Parathyroid adenoma (tissue), 2 donors: ENCODE results near the gene MARCHF9.

ENCODE experiments used
- H2AFZ ChIP-seq: fragments of 300-600 bp; sonication (generic); one replicate; pipeline ENCODE4 v1.7.0; 2017; ENCODE audit warnings: antibody characterized with exemption, mild to moderate bottlenecking
- H3K27ac ChIP-seq: fragments of 300-600 bp; sonication (generic); one replicate; pipeline ENCODE4 v1.7.0; 2017
- H3K27me3 ChIP-seq: fragments of 300-600 bp; sonication (generic); one replicate; pipeline ENCODE4 v1.7.0; 2017; ENCODE audit warnings: low read length; ENCODE audit not compliant: control insufficient read depth, insufficient read depth
- H3K36me3 ChIP-seq: fragments of 300-600 bp; sonication (generic); one replicate; pipeline ENCODE4 v1.7.0; 2017; ENCODE audit warnings: low read length; ENCODE audit not compliant: control insufficient read depth, insufficient read depth
- H3K4me1 ChIP-seq: fragments of 300-600 bp; sonication (generic); one replicate; pipeline ENCODE4 v1.7.0; 2017; ENCODE audit warnings: control low read depth
- H3K4me2 ChIP-seq: fragments of 300-600 bp; sonication (generic); one replicate; pipeline ENCODE4 v1.7.0; 2017; ENCODE audit warnings: low read length
- H3K4me3 ChIP-seq: fragments of 300-600 bp; sonication (generic); one replicate; pipeline ENCODE4 v1.7.0; 2017; ENCODE audit warnings: low read depth, low read length
- H3K79me2 ChIP-seq: fragments of 300-600 bp; sonication (generic); one replicate; pipeline ENCODE4 v1.7.0; 2017; ENCODE audit warnings: control low read depth
- H3K9ac ChIP-seq: fragments of 300-600 bp; sonication (generic); one replicate; pipeline ENCODE4 v1.7.0; 2017; ENCODE audit warnings: mild to moderate bottlenecking
- H3K9me3 ChIP-seq: fragments of 300-600 bp; sonication (generic); one replicate; pipeline ENCODE4 v1.7.0; 2017; ENCODE audit warnings: low read length; ENCODE audit not compliant: control insufficient read depth
- CTCF ChIP-seq: fragments of 300-600 bp; sonication (generic); IDR thresholded peaks from one replicate; pipeline ENCODE4 v1.7.0; 2017; ENCODE audit warnings: antibody characterized with exemption, mild to moderate bottlenecking
- donor health status: primary hyperparathyroidism.

Gene MARCHF9

GRCh38 chr12:57782608-57783465 is 27.9 kb downstream of the MARCHF9 start, which contains the start of gene TSFM:
TSFM (plus strand) TSS chr12:57782787; CDS start chr12:57782802, 15 bp downstream.
- peak; percentile 97 for TF ChIP-seq CTCF
- Histone ChIP-seq H3K4me3 (peak within 1 kb of the TSS; percentile 84), H3K36me3 (no peaks in the 10 kb centered on the region), H3K9ac (peak within 1 kb of the TSS; percentile 81), H3K4me2 (peak within 1 kb of the TSS; percentile 75), H3K27me3 (no peaks in the 10 kb centered on the region), H3K9me3 (no peaks in the 10 kb centered on the region), H2AFZ (peak within 1 kb of the TSS; percentile 92), H3K79me2 (peaks cover 14% of the 10 kb centered on the region), H3K27ac (peak within 1 kb of the TSS; percentile 42), H3K4me1 (peaks cover 9% of the 10 kb centered on the region)

- H3K4me1 ChIP-seq: peaks cover 9% of the 10 kb centered on the region
- no peaks in the 10 kb centered on the region for H3K9me3 ChIP-seq
- H3K79me2 ChIP-seq: peaks cover 14% of the 10 kb centered on the region
- H3K4me3 ChIP-seq: peak overlapping the region; percentile 84
- no peaks in the 10 kb centered on the region for H3K27me3 ChIP-seq
- H3K27ac ChIP-seq: no peak overlapping the region
- H3K36me3 ChIP-seq: no peaks in the 10 kb centered on the region
- H3K4me2 ChIP-seq: peak overlapping the region; percentile 75
- TF ChIP-seq CTCF: no peak
- no peak overlapping the region for H3K9ac ChIP-seq
- H2AFZ ChIP-seq: no peak overlapping the region
Measured at GRCh38 chr12:57783466-57783801, 28.5 kb downstream of the MARCHF9 start.

- Histone ChIP-seq H3K9ac (no peak overlapping the region), H3K9me3 (no peaks in the 10 kb centered on the region), H2AFZ (no peak overlapping the region), H3K4me1 (peaks cover 9% of the 10 kb centered on the region), H3K4me3 (no peak overlapping the region), H3K4me2 (no peak overlapping the region), H3K79me2 (peaks cover 14% of the 10 kb centered on the region), H3K27me3 (no peaks in the 10 kb centered on the region), H3K36me3 (no peaks in the 10 kb centered on the region), H3K27ac (no peak overlapping the region)
- no peak for TF ChIP-seq CTCF
Measured at GRCh38 chr12:57783861-57784260, 29.0 kb downstream of the MARCHF9 start.

GRCh38 chr12:57793920-57794319 is 39.0 kb downstream of the MARCHF9 start:
- Histone ChIP-seq H3K4me3 (no peak overlapping the region), H3K27ac (no peak overlapping the region), H3K36me3 (no peaks in the 10 kb centered on the region), H3K4me1 (no peaks in the 10 kb centered on the region), H3K27me3 (no peaks in the 10 kb centered on the region), H3K4me2 (no peak overlapping the region), H3K79me2 (peaks cover 3% of the 10 kb centered on the region), H2AFZ (no peak overlapping the region), H3K9ac (no peak overlapping the region), H3K9me3 (no peaks in the 10 kb centered on the region)
- no peak for TF ChIP-seq CTCF

GRCh38 chr12:57795354-57795753 is 40.5 kb downstream of the MARCHF9 start:
- Histone ChIP-seq H3K36me3 (no peaks in the 10 kb centered on the region), H2AFZ (no peak overlapping the region), H3K79me2 (peaks cover 3% of the 10 kb centered on the region), H3K9me3 (no peaks in the 10 kb centered on the region), H3K27me3 (no peaks in the 10 kb centered on the region), H3K9ac (no peak overlapping the region), H3K27ac (no peak overlapping the region), H3K4me2 (no peak overlapping the region), H3K4me3 (no peak overlapping the region), H3K4me1 (no peaks in the 10 kb centered on the region)
- TF ChIP-seq CTCF: no peak
